GM12878 (cell line): Measurements from ENCODE around the gene PRAMEF6. TPM values are rescaled to one million over a fixed set of nuclear protein-coding genes. Genes with fewer than 3 reads are reported as not detected.

ENCODE experiments used
- polyA plus RNA-seq, 11 experiments: library from polyadenylated mRNA; depleted of rRNA in 4 of 11; unstranded in 6 of 11; stranded (reverse) in 5 of 11; fragments of >200 nt; fragmentation: Nextera tagmentation in 4 of 11; fragmentation: Illumina TruSeq in 1 of 11; extraction: Ambion mirVana in 4 of 11; extraction: Trizol in 1 of 11; gene quantifications; 1 replicate in 1 of 11; 2 replicates in 10 of 11; pipeline versions ENCODE4 v1.2.1 to v1.2.3, GENCODE V29; 2011 to 2016; ENCODE audit warnings: inconsistent platforms in 2 of 11, missing spikeins in 2 of 11, low read depth in 1 of 11
- small RNA-seq: library from RNA; depleted of rRNA; stranded (forward); fragments of <200 nt; gene quantifications from one replicate; pipeline ENCODE3, GENCODE V24; 2014
- total RNA-seq, 4 experiments: library from RNA; depleted of rRNA in 3 of 4; stranded (reverse); fragments of >200 nt in 3 of 4; fragmentation: Illumina TruSeq in 1 of 4; extraction: Trizol in 1 of 4; gene quantifications; 2 replicates each; pipeline versions ENCODE4 v1.2.1 to v1.2.3, GENCODE V29; 2013 to 2021

PRAMEF6 gene
- total and polyA plus RNA-seq, 10 of the 15 experiments (the other 5 are each of a cell fraction or from before 2014, with no cell fraction given) = 0.04 TPM; not detected in 9

Small RNA genes lying within 50 kb of the gene (small RNA-seq; reads per million reads assigned to genes)
- not detected for gene RNU6-1072P

Other genes starting within 250 kb of the PRAMEF6 start
Only the 7 nearest of the 17 such genes appear.
- gene HNRNPCL1, start 98.9 kb downstream of the PRAMEF6 start, total RNA-seq (2014; rRNA removed) = not detected in 2 replicates
- not detected in 2 replicates for gene HNRNPCL1, start 98.9 kb downstream of the PRAMEF6 start, total RNA-seq (2014; rRNA removed; fragmentation: Illumina TruSeq; extraction: Trizol)
- gene HNRNPCL1, start 98.9 kb downstream of the PRAMEF6 start, total RNA-seq (2021) = not detected in 2 replicates
- gene HNRNPCL1, start 98.9 kb downstream of the PRAMEF6 start, polyA plus RNA-seq (2011; rRNA removed) = not detected in 2 replicates
- gene HNRNPCL1, start 98.9 kb downstream of the PRAMEF6 start, polyA plus RNA-seq (2014; fragmentation: Illumina TruSeq; extraction: Trizol) = not detected in 2 replicates
- not detected for gene HNRNPCL1, start 98.9 kb downstream of the PRAMEF6 start, polyA plus RNA-seq (2014; fragmentation: Nextera tagmentation; extraction: Ambion mirVana)
- gene HNRNPCL1, start 98.9 kb downstream of the PRAMEF6 start, polyA plus RNA-seq (2014; rRNA removed) = not detected in 2 replicates
- gene HNRNPCL1, start 98.9 kb downstream of the PRAMEF6 start, polyA plus RNA-seq (2016; fragmentation: Nextera tagmentation; extraction: Ambion mirVana) = not detected
- not detected in 2 replicates for gene PRAMEF2, start 90.5 kb downstream of the PRAMEF6 start, total RNA-seq (2014; rRNA removed)
- not detected in 2 replicates for gene PRAMEF2, start 90.5 kb downstream of the PRAMEF6 start, total RNA-seq (2014; rRNA removed; fragmentation: Illumina TruSeq; extraction: Trizol)
- not detected in 2 replicates for gene PRAMEF2, start 90.5 kb downstream of the PRAMEF6 start, total RNA-seq (2021)
- not detected in 2 replicates for gene PRAMEF2, start 90.5 kb downstream of the PRAMEF6 start, polyA plus RNA-seq (2011; rRNA removed)
- gene PRAMEF2, start 90.5 kb downstream of the PRAMEF6 start, polyA plus RNA-seq (2014; fragmentation: Illumina TruSeq; extraction: Trizol) = not detected in 2 replicates
- not detected for gene PRAMEF2, start 90.5 kb downstream of the PRAMEF6 start, polyA plus RNA-seq (2014; fragmentation: Nextera tagmentation; extraction: Ambion mirVana)
- not detected in 2 replicates for gene PRAMEF2, start 90.5 kb downstream of the PRAMEF6 start, polyA plus RNA-seq (2014; rRNA removed)
- gene PRAMEF2, start 90.5 kb downstream of the PRAMEF6 start, polyA plus RNA-seq (2016; fragmentation: Nextera tagmentation; extraction: Ambion mirVana) = not detected
- gene PRAMEF4, start 61.4 kb downstream of the PRAMEF6 start, total RNA-seq (2014; rRNA removed) = not detected in 2 replicates
- not detected in 2 replicates for gene PRAMEF4, start 61.4 kb downstream of the PRAMEF6 start, total RNA-seq (2014; rRNA removed; fragmentation: Illumina TruSeq; extraction: Trizol)
- gene PRAMEF4, start 61.4 kb downstream of the PRAMEF6 start, total RNA-seq (2021) = not detected in 2 replicates
- gene PRAMEF4, start 61.4 kb downstream of the PRAMEF6 start, polyA plus RNA-seq (2011; rRNA removed) = not detected in 2 replicates
- not detected in 2 replicates for gene PRAMEF4, start 61.4 kb downstream of the PRAMEF6 start, polyA plus RNA-seq (2014; fragmentation: Illumina TruSeq; extraction: Trizol)
- not detected for gene PRAMEF4, start 61.4 kb downstream of the PRAMEF6 start, polyA plus RNA-seq (2014; fragmentation: Nextera tagmentation; extraction: Ambion mirVana)
- gene PRAMEF4, start 61.4 kb downstream of the PRAMEF6 start, polyA plus RNA-seq (2014; rRNA removed) = not detected in 2 replicates
- gene PRAMEF4, start 61.4 kb downstream of the PRAMEF6 start, polyA plus RNA-seq (2016; fragmentation: Nextera tagmentation; extraction: Ambion mirVana) = not detected
- gene PRAMEF10, start 49.3 kb downstream of the PRAMEF6 start, total RNA-seq (2014; rRNA removed) = not detected in 2 replicates
- gene PRAMEF10, start 49.3 kb downstream of the PRAMEF6 start, total RNA-seq (2014; rRNA removed; fragmentation: Illumina TruSeq; extraction: Trizol) = not detected in 2 replicates
- not detected in 2 replicates for gene PRAMEF10, start 49.3 kb downstream of the PRAMEF6 start, total RNA-seq (2021)
- gene PRAMEF10, start 49.3 kb downstream of the PRAMEF6 start, polyA plus RNA-seq (2011; rRNA removed) = not detected in 2 replicates
- not detected in 2 replicates for gene PRAMEF10, start 49.3 kb downstream of the PRAMEF6 start, polyA plus RNA-seq (2014; fragmentation: Illumina TruSeq; extraction: Trizol)
- gene PRAMEF10, start 49.3 kb downstream of the PRAMEF6 start, polyA plus RNA-seq (2014; fragmentation: Nextera tagmentation; extraction: Ambion mirVana) = not detected
- gene PRAMEF10, start 49.3 kb downstream of the PRAMEF6 start, polyA plus RNA-seq (2014; rRNA removed) = not detected in 2 replicates
- not detected for gene PRAMEF10, start 49.3 kb downstream of the PRAMEF6 start, polyA plus RNA-seq (2016; fragmentation: Nextera tagmentation; extraction: Ambion mirVana)
- gene PRAMEF7, start 31.0 kb downstream of the PRAMEF6 start, total RNA-seq (2014; rRNA removed) = not detected in 2 replicates
- not detected in 2 replicates for gene PRAMEF7, start 31.0 kb downstream of the PRAMEF6 start, total RNA-seq (2014; rRNA removed; fragmentation: Illumina TruSeq; extraction: Trizol)
- not detected in 2 replicates for gene PRAMEF7, start 31.0 kb downstream of the PRAMEF6 start, total RNA-seq (2021)
- gene PRAMEF7, start 31.0 kb downstream of the PRAMEF6 start, polyA plus RNA-seq (2011; rRNA removed) = not detected in 2 replicates
- gene PRAMEF7, start 31.0 kb downstream of the PRAMEF6 start, polyA plus RNA-seq (2014; fragmentation: Illumina TruSeq; extraction: Trizol) = not detected in 2 replicates
- not detected for gene PRAMEF7, start 31.0 kb downstream of the PRAMEF6 start, polyA plus RNA-seq (2014; fragmentation: Nextera tagmentation; extraction: Ambion mirVana)
- gene PRAMEF7, start 31.0 kb downstream of the PRAMEF6 start, polyA plus RNA-seq (2014; rRNA removed) = not detected in 2 replicates
- gene PRAMEF7, start 31.0 kb downstream of the PRAMEF6 start, polyA plus RNA-seq (2016; fragmentation: Nextera tagmentation; extraction: Ambion mirVana) = not detected
- not detected in 2 replicates for gene PRAMEF27, start 109.0 kb upstream of the PRAMEF6 start, total RNA-seq (2014; rRNA removed)
- not detected in 2 replicates for gene PRAMEF27, start 109.0 kb upstream of the PRAMEF6 start, total RNA-seq (2014; rRNA removed; fragmentation: Illumina TruSeq; extraction: Trizol)
- not detected in 2 replicates for gene PRAMEF27, start 109.0 kb upstream of the PRAMEF6 start, total RNA-seq (2021)
- gene PRAMEF27, start 109.0 kb upstream of the PRAMEF6 start, polyA plus RNA-seq (2011; rRNA removed) = not detected in 2 replicates
- gene PRAMEF27, start 109.0 kb upstream of the PRAMEF6 start, polyA plus RNA-seq (2014; fragmentation: Illumina TruSeq; extraction: Trizol) = not detected in 2 replicates
- not detected for gene PRAMEF27, start 109.0 kb upstream of the PRAMEF6 start, polyA plus RNA-seq (2014; fragmentation: Nextera tagmentation; extraction: Ambion mirVana)
- gene PRAMEF27, start 109.0 kb upstream of the PRAMEF6 start, polyA plus RNA-seq (2014; rRNA removed) = not detected in 2 replicates
- gene PRAMEF27, start 109.0 kb upstream of the PRAMEF6 start, polyA plus RNA-seq (2016; fragmentation: Nextera tagmentation; extraction: Ambion mirVana) = not detected
- gene HNRNPCL3, start 113.2 kb upstream of the PRAMEF6 start, total RNA-seq (2014; rRNA removed) = not detected in 2 replicates
- not detected in 2 replicates for gene HNRNPCL3, start 113.2 kb upstream of the PRAMEF6 start, total RNA-seq (2014; rRNA removed; fragmentation: Illumina TruSeq; extraction: Trizol)
- not detected in 2 replicates for gene HNRNPCL3, start 113.2 kb upstream of the PRAMEF6 start, total RNA-seq (2021)
- gene HNRNPCL3, start 113.2 kb upstream of the PRAMEF6 start, polyA plus RNA-seq (2011; rRNA removed) = not detected in 2 replicates
- not detected in 2 replicates for gene HNRNPCL3, start 113.2 kb upstream of the PRAMEF6 start, polyA plus RNA-seq (2014; fragmentation: Illumina TruSeq; extraction: Trizol)
- not detected for gene HNRNPCL3, start 113.2 kb upstream of the PRAMEF6 start, polyA plus RNA-seq (2014; fragmentation: Nextera tagmentation; extraction: Ambion mirVana)
- not detected in 2 replicates for gene HNRNPCL3, start 113.2 kb upstream of the PRAMEF6 start, polyA plus RNA-seq (2014; rRNA removed)
- not detected for gene HNRNPCL3, start 113.2 kb upstream of the PRAMEF6 start, polyA plus RNA-seq (2016; fragmentation: Nextera tagmentation; extraction: Ambion mirVana)